Astrocyte (in vitro differentiated cells and primary cell): ENCODE results near the gene KIN.

ENCODE experiments used
- CTCF ChIP-seq: IDR thresholded peaks from 2 replicates; pipeline ENCODE4 v1.5.1; 2011; ENCODE audit warnings: low read depth, mild to moderate bottlenecking, inconsistent platforms, low read length, moderate library complexity; ENCODE audit not compliant: insufficient read depth
- EZH2 ChIP-seq: IDR thresholded peaks from 2 replicates; pipeline ENCODE4 v1.6.1; 2012; ENCODE audit warnings: mild to moderate bottlenecking, low read length, inconsistent platforms; ENCODE audit not compliant: insufficient read depth

- TF ChIP-seq CTCF: no peak
- TF ChIP-seq EZH2: no peak
Observed at GRCh38 chr10:7817984-7818294, 30.1 kb upstream of the KIN start.
